Measurements from ENCODE around the gene ARIH2.
A peak's percentile ranks its signal among the peaks of the same experiment; 100 is the strongest.

Gene ARIH2

DNA sequence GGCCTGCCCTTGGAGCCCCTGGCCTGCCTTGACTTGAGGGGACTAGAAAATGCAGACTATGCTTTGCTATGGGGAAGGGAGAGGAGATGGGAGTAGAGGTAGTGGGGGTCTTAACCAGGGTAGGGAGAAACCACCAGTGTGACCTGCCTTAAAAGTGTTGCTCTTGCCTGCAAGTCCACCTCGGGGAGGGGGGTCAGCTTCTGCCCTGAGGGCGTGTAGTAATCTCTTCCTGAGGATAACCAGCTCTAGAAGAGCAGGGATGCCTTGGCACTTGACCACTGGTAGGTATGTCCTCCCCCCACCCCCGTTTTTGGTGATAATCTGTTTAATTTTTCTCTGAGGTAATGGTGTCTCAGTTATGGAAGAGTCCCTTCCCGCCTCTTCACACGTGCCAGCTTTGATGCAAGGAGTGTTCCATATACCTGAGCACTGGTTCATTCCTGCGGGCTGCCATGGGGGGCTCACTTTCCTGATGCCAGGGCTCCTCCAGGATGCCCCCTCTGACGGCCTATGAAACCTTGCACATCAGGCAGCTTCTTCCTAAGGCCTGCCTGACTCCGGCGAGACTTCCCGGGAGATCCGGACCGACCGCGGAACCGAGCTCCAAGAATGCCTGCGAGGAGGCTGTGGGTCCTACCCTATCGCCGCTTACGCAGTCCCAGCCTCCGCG, 70.6 kb downstream of the ARIH2 start:
- Histone ChIP-seq H3K4me3 (IDR thresholded peaks at IDR 0.05; ENCODE audit: insufficient read depth, low read depth, low read length) (peak overlapping the region; percentile 43), H3K36me3 (ENCODE audit: insufficient read depth) (no peaks in the 10 kb centered on the region), H3K79me2 (ENCODE audit: insufficient read depth, low read depth) (peaks cover 11% of the 10 kb centered on the region; the same call in 1 of the 2 replicates), H3K9ac (peak overlapping the region; percentile 71; the same call in 1 of the 2 replicates), H3K4me1 (ENCODE audit: low read depth, poor library complexity, severe bottlenecking) (peaks cover 16% of the 10 kb centered on the region), H3K27ac (peak overlapping the region; percentile 71), H4K20me1 (ENCODE audit: insufficient read depth) (no peaks in the 10 kb centered on the region), H2AFZ (ENCODE audit: low read depth) (peak overlapping the region; percentile 73; the same call in 1 of the 2 replicates), H3K27me3 (ENCODE audit: insufficient read depth, low read depth) (no peaks in the 10 kb centered on the region), H3K4me2 (peak overlapping the region; percentile 82)
- TF ChIP-seq, protein P1, sequence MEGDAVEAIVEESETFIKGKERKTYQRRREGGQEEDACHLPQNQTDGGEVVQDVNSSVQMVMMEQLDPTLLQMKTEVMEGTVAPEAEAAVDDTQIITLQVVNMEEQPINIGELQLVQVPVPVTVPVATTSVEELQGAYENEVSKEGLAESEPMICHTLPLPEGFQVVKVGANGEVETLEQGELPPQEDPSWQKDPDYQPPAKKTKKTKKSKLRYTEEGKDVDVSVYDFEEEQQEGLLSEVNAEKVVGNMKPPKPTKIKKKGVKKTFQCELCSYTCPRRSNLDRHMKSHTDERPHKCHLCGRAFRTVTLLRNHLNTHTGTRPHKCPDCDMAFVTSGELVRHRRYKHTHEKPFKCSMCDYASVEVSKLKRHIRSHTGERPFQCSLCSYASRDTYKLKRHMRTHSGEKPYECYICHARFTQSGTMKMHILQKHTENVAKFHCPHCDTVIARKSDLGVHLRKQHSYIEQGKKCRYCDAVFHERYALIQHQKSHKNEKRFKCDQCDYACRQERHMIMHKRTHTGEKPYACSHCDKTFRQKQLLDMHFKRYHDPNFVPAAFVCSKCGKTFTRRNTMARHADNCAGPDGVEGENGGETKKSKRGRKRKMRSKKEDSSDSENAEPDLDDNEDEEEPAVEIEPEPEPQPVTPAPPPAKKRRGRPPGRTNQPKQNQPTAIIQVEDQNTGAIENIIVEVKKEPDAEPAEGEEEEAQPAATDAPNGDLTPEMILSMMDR (conservative IDR thresholded peaks at IDR 0.05; ENCODE audit: low read depth, low read length): no peak

DNA sequence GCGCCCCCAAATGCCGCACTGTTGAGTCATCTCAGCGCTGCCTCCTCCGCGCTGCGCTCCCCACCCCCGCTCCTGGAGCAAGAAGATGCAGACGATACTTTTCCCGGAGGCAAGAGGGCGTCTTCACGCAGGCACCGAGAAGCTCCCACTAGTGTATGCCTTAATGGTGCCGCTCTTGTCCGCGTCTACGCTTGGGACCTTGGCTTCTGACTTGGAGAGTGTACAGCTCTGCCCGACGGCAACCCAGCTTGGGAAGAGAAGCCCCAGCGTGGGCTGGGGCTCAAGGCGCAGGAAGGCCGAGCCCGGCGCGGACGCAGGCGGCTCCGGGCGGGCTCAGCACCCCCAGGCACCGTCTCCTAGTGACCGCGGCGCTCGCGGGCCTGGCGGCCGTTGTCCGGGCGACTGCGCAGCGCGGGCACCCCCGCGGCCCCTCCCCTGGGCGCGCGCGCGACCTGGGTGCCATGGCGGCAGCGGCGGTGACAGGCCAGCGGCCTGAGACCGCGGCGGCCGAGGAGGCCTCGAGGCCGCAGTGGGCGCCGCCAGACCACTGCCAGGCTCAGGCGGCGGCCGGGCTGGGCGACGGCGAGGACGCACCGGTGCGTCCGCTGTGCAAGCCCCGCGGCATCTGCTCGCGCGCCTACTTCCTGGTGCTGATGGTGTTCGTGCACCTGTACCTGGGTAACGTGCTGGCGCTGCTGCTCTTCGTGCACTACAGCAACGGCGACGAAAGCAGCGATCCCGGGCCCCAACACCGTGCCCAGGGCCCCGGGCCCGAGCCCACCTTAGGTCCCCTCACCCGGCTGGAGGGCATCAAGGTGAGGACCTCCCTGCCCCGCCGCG, 71.4 kb downstream of the ARIH2 start, which contains the start of gene P4HTM:
Gene P4HTM (plus strand): TSS at position 446 of the 840 bp plus-strand sequence. CDS start 16 bp downstream, at position 462.
- peak within 1 kb of the TSS; percentile 71; the same call in 1 of the 2 replicates for H3K9ac ChIP-seq
- peaks cover 11% of the 10 kb centered on the region; the same call in 1 of the 2 replicates for H3K79me2 ChIP-seq (ENCODE audit: insufficient read depth, low read depth)
- peak within 1 kb of the TSS; percentile 73 for H2AFZ ChIP-seq (ENCODE audit: low read depth)
- peak within 1 kb of the TSS; percentile 43 for H3K4me3 ChIP-seq (IDR thresholded peaks at IDR 0.05; ENCODE audit: insufficient read depth, low read depth, low read length)
- peak within 1 kb of the TSS; percentile 82 for H3K4me2 ChIP-seq
- TF ChIP-seq, protein P1 (conservative IDR thresholded peaks at IDR 0.05; ENCODE audit: low read depth, low read length): 0 out of 2 replicates have a peak, but pooled peaks have one; percentile 12
- H3K27ac ChIP-seq: peak within 1 kb of the TSS; percentile 71
- H3K4me1 ChIP-seq (ENCODE audit: low read depth, poor library complexity, severe bottlenecking): peaks cover 16% of the 10 kb centered on the region
- no peaks in the 10 kb centered on the region for H4K20me1 ChIP-seq (ENCODE audit: insufficient read depth)
- no peaks in the 10 kb centered on the region for H3K36me3 ChIP-seq (ENCODE audit: insufficient read depth)
- H3K27me3 ChIP-seq (ENCODE audit: insufficient read depth, low read depth): no peaks in the 10 kb centered on the region

DNA sequence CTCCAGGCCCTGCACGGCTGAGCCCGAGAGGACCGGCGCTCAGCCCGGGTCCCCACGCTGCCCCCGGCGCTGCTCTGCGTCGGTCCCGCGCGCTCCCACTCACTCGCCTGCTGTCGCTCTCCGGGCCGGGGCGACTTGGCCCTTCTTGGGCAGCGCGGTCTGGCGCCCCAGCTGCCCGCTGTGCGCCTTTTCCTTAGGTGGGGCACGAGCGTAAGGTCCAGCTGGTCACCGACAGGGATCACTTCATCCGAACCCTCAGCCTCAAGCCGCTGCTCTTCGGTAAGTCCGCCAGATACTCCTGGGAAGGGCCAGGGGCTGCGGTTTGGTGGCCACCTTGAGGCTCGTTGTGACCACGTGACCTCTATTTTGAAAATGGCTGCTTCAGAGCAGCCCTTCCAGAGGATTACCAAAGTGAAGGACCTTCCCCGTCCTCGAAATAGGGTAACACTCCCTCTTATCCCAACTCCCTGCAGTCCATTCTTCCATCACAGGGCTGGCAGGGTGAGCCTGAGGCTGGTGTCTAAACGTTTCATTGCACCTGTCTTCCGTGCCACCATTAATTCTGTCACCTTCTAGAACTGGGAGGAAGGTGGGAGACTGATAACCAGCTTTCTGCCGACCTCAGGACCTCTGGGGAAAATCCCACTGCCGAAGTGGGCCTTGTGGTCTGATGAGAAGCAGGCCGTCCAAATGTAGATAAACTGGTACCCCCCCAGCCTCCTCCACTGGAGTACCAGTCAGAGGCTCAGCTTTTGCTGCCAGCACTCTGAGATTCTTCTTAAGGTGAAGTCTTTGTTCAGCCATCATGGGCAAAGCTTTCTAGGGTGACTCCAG, 72.2 kb downstream of the ARIH2 start:
- Histone ChIP-seq H3K9ac (peak overlapping the region; percentile 71; the same call in 1 of the 2 replicates), H3K27me3 (ENCODE audit: insufficient read depth, low read depth) (no peaks in the 10 kb centered on the region), H3K79me2 (ENCODE audit: insufficient read depth, low read depth) (peaks cover 11% of the 10 kb centered on the region; the same call in 1 of the 2 replicates), H4K20me1 (ENCODE audit: insufficient read depth) (no peaks in the 10 kb centered on the region), H2AFZ (ENCODE audit: low read depth) (peak overlapping the region; percentile 53), H3K4me2 (peak overlapping the region; percentile 74), H3K4me1 (ENCODE audit: low read depth, poor library complexity, severe bottlenecking) (peaks cover 16% of the 10 kb centered on the region), H3K36me3 (ENCODE audit: insufficient read depth) (no peaks in the 10 kb centered on the region), H3K4me3 (IDR thresholded peaks at IDR 0.05; ENCODE audit: insufficient read depth, low read depth, low read length) (no peak overlapping the region), H3K27ac (peak overlapping the region; percentile 71)
- TF ChIP-seq, protein P1 (conservative IDR thresholded peaks at IDR 0.05; ENCODE audit: low read depth, low read length): no peak
